D721Med (cell line): ENCODE measurements around the gene COL26A1.

Experiments used
- DNase-seq: peaks from one replicate; pipeline ENCODE4 v3.0.0; 2011; ENCODE audit warnings: low spot score; ENCODE audit not compliant: insufficient read length
- FAIRE-seq: peaks from 2 replicates; lab custom pipeline; 2011; peaks lifted over from hg19 to GRCh38; lab: Jason Lieb, UNC
- TF ChIP-seq, protein P1 (sequence below): IDR thresholded peaks from 2 replicates; pipeline ENCODE4 v1.5.1; 2012; ENCODE audit warnings: mild to moderate bottlenecking, control low read depth; ENCODE audit not compliant: insufficient read depth; ENCODE audit errors: missing control alignments

COL26A1 gene

DNA sequence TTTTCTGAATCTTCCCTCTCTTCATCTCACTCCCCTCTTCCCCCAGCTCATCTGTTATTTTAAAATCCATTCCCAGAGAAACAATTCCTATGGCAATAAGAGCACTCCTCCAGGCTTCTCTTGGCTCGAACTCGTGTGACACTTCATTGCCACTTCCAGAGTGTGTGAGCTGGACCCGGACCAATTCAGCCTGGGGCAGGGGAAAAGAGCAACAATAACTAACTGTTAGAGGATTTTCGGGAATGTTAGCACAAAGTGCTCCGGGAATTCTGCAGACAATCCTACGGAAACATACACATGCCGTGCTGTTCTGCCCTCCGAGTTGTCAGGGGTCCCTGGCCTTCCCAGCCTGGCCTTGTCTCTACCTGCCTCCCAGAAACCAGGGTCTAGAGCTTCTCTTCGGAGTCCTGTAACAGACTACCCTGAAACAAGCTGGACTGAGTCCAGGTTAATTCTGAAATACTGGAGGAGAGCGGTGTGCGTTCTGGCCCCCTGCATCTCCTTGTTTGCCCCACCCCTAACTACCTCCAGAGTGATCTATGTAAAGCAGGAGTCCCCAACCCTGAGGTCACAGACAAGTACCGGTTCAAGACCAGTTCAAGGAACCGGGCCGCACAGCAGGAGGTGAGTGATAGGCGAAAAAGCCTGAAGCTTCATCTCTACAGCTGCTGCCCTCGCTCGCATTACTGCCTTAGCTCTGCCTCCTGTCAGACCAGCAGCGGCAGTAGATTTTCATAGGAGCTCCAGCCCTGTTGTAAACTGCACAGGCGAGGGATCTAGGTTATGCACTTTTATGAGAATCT is 11.3 kb downstream of the COL26A1 start:
- FAIRE-seq (no peak), DNase-seq (no peak)
- TF ChIP-seq, protein P1, sequence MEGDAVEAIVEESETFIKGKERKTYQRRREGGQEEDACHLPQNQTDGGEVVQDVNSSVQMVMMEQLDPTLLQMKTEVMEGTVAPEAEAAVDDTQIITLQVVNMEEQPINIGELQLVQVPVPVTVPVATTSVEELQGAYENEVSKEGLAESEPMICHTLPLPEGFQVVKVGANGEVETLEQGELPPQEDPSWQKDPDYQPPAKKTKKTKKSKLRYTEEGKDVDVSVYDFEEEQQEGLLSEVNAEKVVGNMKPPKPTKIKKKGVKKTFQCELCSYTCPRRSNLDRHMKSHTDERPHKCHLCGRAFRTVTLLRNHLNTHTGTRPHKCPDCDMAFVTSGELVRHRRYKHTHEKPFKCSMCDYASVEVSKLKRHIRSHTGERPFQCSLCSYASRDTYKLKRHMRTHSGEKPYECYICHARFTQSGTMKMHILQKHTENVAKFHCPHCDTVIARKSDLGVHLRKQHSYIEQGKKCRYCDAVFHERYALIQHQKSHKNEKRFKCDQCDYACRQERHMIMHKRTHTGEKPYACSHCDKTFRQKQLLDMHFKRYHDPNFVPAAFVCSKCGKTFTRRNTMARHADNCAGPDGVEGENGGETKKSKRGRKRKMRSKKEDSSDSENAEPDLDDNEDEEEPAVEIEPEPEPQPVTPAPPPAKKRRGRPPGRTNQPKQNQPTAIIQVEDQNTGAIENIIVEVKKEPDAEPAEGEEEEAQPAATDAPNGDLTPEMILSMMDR: no peak

DNA sequence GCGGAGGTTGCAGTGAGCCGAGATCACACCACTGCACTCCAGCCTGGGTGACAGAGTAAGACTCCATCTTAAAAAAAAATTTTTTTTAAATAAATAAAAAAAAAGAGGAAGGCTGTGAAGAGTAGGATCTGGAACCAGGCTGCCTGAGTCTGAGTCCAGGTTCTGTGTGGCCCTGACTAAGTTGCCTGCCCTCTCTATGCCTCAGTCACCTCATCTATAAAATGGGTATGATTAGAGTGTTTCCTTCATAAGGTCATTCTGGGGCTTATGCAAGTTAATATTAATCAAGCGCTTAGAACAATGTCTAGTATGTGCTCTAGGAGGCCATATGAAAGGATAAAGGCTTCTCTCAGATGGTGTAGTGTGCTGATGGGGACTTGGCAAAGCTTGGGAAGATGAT is 12.3 kb downstream of the COL26A1 start:
- FAIRE-seq (no peak), DNase-seq (no peak)
- TF ChIP-seq, protein P1: no peak

DNA sequence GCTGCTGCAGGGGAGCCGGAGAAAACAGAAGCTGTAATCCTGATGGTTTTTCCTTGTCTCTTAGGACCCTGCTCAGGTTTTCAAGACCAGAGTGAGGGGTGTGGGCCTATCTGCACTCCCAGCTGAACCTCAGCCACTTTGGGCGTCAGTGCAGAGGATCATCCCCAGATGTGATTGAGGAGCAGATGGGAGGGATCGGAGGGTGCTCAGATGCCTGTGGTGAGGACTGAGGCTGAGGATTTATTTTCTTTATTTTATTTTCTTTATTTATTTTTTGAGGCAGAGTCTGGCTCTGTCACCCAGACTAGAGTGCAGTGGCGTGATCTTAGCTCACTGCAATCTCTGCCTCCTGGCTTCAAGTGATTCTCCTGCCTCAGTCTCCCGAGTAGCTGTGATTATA is 13.9 kb downstream of the COL26A1 start:
- no peak for FAIRE-seq
- TF ChIP-seq, protein P1: no peak
- no peak for DNase-seq

DNA sequence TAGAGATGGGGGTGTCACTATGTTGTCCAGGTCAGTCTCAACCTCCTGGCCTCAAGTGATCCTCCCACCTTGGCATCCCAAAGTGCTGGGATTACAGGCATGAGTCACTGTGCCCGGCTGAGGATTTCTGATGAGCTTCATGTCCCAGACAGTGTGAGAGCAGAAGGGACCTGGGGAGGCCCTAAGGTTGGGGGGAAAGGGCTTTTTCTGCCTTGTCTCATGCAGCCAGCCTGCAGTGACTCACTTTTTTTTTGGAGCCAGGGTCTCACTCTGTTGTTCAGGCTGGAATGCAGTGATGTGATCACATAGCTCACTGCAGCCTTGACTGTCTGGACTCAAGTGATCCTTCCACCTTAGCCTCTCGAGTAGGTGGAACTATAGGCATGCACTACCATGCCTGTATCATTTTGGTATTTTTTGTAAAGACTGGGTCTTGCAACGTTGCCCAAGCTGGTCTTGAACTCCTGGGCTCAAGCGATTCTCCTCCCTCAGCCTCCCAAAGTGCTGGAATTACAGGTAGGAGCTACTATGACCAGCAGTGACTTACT is 14.6 kb downstream of the COL26A1 start:
- DNase-seq (no peak), FAIRE-seq (no peak)
- TF ChIP-seq, protein P1: no peak

DNA sequence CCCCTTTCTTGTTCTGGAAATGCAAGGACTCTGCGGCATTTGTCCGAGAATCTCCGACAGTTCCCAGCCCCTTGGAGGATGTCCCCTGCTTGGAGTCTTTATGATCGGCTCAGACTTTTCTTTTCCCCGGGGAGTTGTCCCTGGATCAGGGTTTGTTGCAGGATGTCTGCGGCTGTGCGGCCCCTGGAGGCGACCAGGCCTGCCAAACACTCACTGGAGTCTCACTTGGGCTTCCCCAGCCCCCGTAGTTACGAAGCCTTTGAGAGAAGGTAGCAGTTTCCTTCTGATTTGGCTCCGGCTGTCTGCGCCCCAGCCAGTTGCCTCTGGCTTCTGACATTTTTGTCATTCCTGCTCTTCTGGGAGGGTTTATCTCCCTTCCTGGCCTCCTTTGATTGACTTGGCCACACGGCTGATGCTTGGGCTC is 16.1 kb downstream of the COL26A1 start:
- TF ChIP-seq, protein P1: no peak
- peak; percentile 39 for DNase-seq

DNA sequence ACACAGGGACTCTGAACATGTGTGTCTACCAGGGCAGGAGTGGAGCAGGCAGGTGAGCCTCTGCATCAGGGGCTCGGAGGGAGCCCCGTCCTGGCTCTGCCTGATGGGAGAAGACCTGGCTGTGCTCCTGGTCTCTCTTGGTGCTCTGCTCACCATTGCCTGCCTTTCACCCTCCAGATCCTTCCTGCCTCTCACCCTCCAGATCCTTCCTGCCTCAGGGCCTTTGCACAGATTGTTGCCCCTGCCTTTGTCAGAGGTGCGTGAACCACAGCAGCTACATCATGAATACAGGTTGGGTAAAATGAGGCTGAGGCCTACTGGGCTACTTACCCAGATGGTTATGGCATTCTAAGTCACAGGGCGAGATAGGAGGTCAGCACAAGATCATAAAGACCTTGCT is 16.6 kb downstream of the COL26A1 start:
- no peak for DNase-seq
- FAIRE-seq: no peak
- TF ChIP-seq, protein P1: no peak

More for the DNA sequence above, 16.1 kb downstream of the COL26A1 start:
- no peak for FAIRE-seq

DNA sequence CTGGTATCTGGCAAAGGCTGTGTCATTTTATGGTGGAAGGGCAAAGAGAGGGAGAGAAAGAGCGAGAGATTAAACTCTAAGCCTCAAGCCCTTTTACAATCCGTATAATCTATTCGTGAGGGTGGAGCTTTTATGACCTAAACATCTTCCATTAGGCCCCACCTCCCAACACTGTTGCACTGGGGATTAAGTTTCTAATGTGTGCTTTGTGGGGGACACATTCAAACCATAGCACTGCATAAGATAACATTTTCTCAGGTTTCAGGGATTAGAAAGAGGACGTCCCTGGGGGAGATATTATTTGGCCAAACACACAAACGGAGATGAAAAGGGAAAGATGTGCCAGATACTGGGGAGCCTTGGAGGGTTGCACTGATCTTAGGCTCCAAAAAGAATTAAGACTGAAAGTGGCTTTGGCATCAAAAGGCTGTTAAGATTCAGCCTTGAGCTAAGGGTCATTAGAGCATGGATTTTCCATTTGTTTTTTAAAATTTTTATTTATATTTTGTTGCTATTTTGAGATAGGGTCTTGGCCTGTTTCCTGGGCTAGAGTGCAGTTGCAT is 19.0 kb downstream of the COL26A1 start:
- DNase-seq (no peak), FAIRE-seq (no peak)
- TF ChIP-seq, protein P1: no peak
